Measurements from ENCODE around the gene LSM12. TPM values are rescaled to one million over a fixed set of nuclear protein-coding genes. Genes with fewer than 3 reads are reported as not detected.

The LSM12 gene
- polyA plus RNA-seq, 3 donors = 24.7 to 65.8 (median 64.4) TPM

- Histone ChIP-seq H3K4me3 (replicated peaks in 1 of 3; ENCODE audit: low read depth in 2 of 3, low read length in 3 of 3) (no peak overlapping the region), H3K36me3 (replicated peaks in 1 of 2; ENCODE audit: control insufficient read depth in 1 of 2, insufficient read depth in 2 of 2, low read length in 2 of 2) (peaks cover 39 to 51% of the 10 kb centered on the region in 2 donors), H3K9ac (ENCODE audit: insufficient read depth, low read length, poor library complexity, severe bottlenecking) (no peak overlapping the region), H4K20me1 (ENCODE audit: insufficient read depth, low read length) (peaks cover 18% of the 10 kb centered on the region), H3K27ac (ENCODE audit: low read depth in 1 of 2, low read length in 2 of 2) (no peak overlapping the region), H3K4me2 (replicated peaks; ENCODE audit: extremely low read depth, low read length, poor library complexity, severe bottlenecking) (no peak overlapping the region), H3K4me1 (ENCODE audit: control insufficient read depth in 1 of 2, insufficient read depth in 2 of 2, low read length in 2 of 2) (peaks cover 56 to 65% of the 10 kb centered on the region in 2 donors), H3K9me3 (replicated peaks in 1 of 2; ENCODE audit: control insufficient read depth in 1 of 2, insufficient read depth in 1 of 2, low read length in 2 of 2) (no peaks in the 10 kb centered on the region), H2AFZ (ENCODE audit: insufficient read depth, low read depth, low read length, poor library complexity, severe bottlenecking) (no peak overlapping the region), H3K27me3 (ENCODE audit: control insufficient read depth in 2 of 2, insufficient read depth in 2 of 2, low read length in 2 of 2) (no peaks in the 10 kb centered on the region), H3K79me2 (ENCODE audit: insufficient read depth, low read length) (peaks cover 26% of the 10 kb centered on the region)
- Mint-ChIP-seq H3K36me3 (peaks cover 40 to 54% of the 10 kb centered on the region in 2 donors), H3K4me3 (no peak overlapping the region), H3K9me3 (no peaks in the 10 kb centered on the region), H3K4me1 (peaks cover 61% of the 10 kb centered on the region), H3K27me3 (ENCODE audit: low read depth in 3 of 3) (peaks cover 0 to 1% (median 0%) of the 10 kb centered on the region in 3 donors), H3K27ac (no peak overlapping the region)
- no peak for TF ChIP-seq CTCF (IDR thresholded peaks at IDR 0.05)
- 93% methylated on average over 5 of the region's 9 CpGs for WGBS (ENCODE audit: insufficient coverage)
- intact Hi-C loops (cut with micrococcal nuclease) = no loop called here
- no peak for DNase-seq
Observed at GRCh38 chr17:44074231-44074910, 7.9 kb upstream of the LSM12 start.

- no peaks in the 10 kb centered on the region for H3K9me3 Mint-ChIP-seq
- peaks cover 29% of the 10 kb centered on the region for H3K79me2 ChIP-seq (ENCODE audit: insufficient read depth, low read length)
- no peak overlapping the region for H2AFZ ChIP-seq (ENCODE audit: insufficient read depth, low read depth, low read length, poor library complexity, severe bottlenecking)
- no peaks in the 10 kb centered on the region for H3K9me3 ChIP-seq (replicated peaks in 1 of 2; ENCODE audit: control insufficient read depth in 1 of 2, insufficient read depth in 1 of 2, low read length in 2 of 2)
- 44% methylated on average over 2 of the region's 2 CpGs for WGBS (ENCODE audit: insufficient coverage)
- H3K4me3 Mint-ChIP-seq = peak overlapping the region; percentile 68 to 94
- DNase-seq = peak in 1 of 3 donors; percentile 37
- peak overlapping the region; percentile 54 to 86 for H3K27ac ChIP-seq (ENCODE audit: low read depth in 1 of 2, low read length in 2 of 2)
- peaks cover 13% of the 10 kb centered on the region for H4K20me1 ChIP-seq (ENCODE audit: insufficient read depth, low read length)
- H3K36me3 ChIP-seq (replicated peaks in 1 of 2; ENCODE audit: control insufficient read depth in 1 of 2, insufficient read depth in 2 of 2, low read length in 2 of 2) = peaks cover 25 to 32% of the 10 kb centered on the region in 2 donors
- intact Hi-C loops (cut with micrococcal nuclease) = loop anchor here in 1 of 2 donors (2.0 kb wide), 1 partner anchor 51 kb away; the partner anchor contains the start of gene HDAC5
- peak overlapping the region; percentile 70 for H3K9ac ChIP-seq (ENCODE audit: insufficient read depth, low read length, poor library complexity, severe bottlenecking)
- peaks cover 45 to 53% of the 10 kb centered on the region in 2 donors for H3K4me1 ChIP-seq (ENCODE audit: control insufficient read depth in 1 of 2, insufficient read depth in 2 of 2, low read length in 2 of 2)
- H3K4me3 ChIP-seq (replicated peaks in 1 of 3; ENCODE audit: low read depth in 2 of 3, low read length in 3 of 3) = peak overlapping the region in 1 of 3 experiments; percentile 84
- H3K4me2 ChIP-seq (replicated peaks; ENCODE audit: extremely low read depth, low read length, poor library complexity, severe bottlenecking) = peak overlapping the region; percentile 86
- no peaks in the 10 kb centered on the region for H3K27me3 ChIP-seq (ENCODE audit: control insufficient read depth in 2 of 2, insufficient read depth in 2 of 2, low read length in 2 of 2)
- peaks cover 52% of the 10 kb centered on the region for H3K4me1 Mint-ChIP-seq
- peak overlapping the region; percentile 50 to 96 (median 92) for H3K27ac Mint-ChIP-seq
- H3K36me3 Mint-ChIP-seq = peaks cover 24 to 34% of the 10 kb centered on the region in 2 donors
- TF ChIP-seq CTCF (IDR thresholded peaks at IDR 0.05) = no peak
- peaks cover 0 to 1% (median 0%) of the 10 kb centered on the region in 3 donors for H3K27me3 Mint-ChIP-seq (ENCODE audit: low read depth in 3 of 3)
Observed at GRCh38 chr17:44071772-44072171, 5.3 kb upstream of the LSM12 start.
